HCT116 (cell line): ENCODE results near the gene LRRC3. TPM values are rescaled to one million over a fixed set of nuclear protein-coding genes. Genes with fewer than 3 reads are reported as not detected.

Experiments used
- ATAC-seq: fragments of 200-7000 bp; cut with Tn5 transposase; 2 replicates; pipeline ENCODE4 v1.9.1; 2020; ENCODE audit warnings: mild to moderate bottlenecking, moderate library complexity
- BruUV-seq: library from RNA; stranded (reverse); fragments of 400-500 nt; replicated peaks from 2 replicates; lab custom pipeline; 2021; lab: Mats Ljungman, UMichigan
- CTCF ChIA-PET: fragments of 300-600 bp; sonication (Branson Sonifier 250); formaldehyde crosslinking; loops from one replicate; lab custom pipeline; 2021; ENCODE audit warnings: antibody characterized with exemption; lab: Charles Lee
- POLR2A ChIA-PET: fragments of 300-600, 350-600 bp; sonication (Branson Sonifier 250); formaldehyde crosslinking; loops from one replicate; lab custom pipeline; 2021; ENCODE audit warnings: antibody characterized with exemption; lab: Charles Lee
- RAD21 ChIA-PET, 2 experiments: fragments of 300-600 bp; sonication (Branson Sonifier 250); formaldehyde crosslinking; loops; one replicate each; lab custom pipeline; 2023; ENCODE audit warnings: low total read pairs in 2 of 2; ENCODE audit not compliant: uncharacterized antibody in 2 of 2, unreplicated experiment in 2 of 2, low non-redundant PET in 1 of 2; lab: Charles Lee
- DNase-seq: peaks from one replicate; pipeline ENCODE4 v3.0.0-alpha.2; 2010; ENCODE audit warnings: low read depth, low spot score
- H2AFZ ChIP-seq: fragments of 200-600 bp; shearing (Covaris generic), sonication (generic); 2 replicates; pipeline ENCODE4 v1.6.1; 2017; ENCODE audit warnings: low read depth, mixed run types, mixed read lengths, antibody characterized with exemption, low read length; ENCODE audit not compliant: poor library complexity, severe bottlenecking
- H3K27ac ChIP-seq: 2 replicates; pipeline ENCODE4 v1.5.1; 2012; ENCODE audit warnings: low read depth, low read length
- H3K27me3 ChIP-seq: fragments of 200-600 bp; sonication (generic); 2 replicates; pipeline ENCODE4 v1.6.1; 2016; ENCODE audit warnings: mixed run types, low read length, mixed read lengths; ENCODE audit not compliant: insufficient read depth
- H3K36me3 ChIP-seq, 2 experiments: fragments of 200-500 bp in 1 of 2; fragments of 200-600 bp in 1 of 2; sonication (Bioruptor generic) in 1 of 2; sonication (generic) in 1 of 2; 2 replicates each; pipeline versions ENCODE4 v1.5.1 to v1.6.1; 2014 to 2016; ENCODE audit warnings: low read length in 2 of 2, inconsistent platforms in 1 of 2, mixed read lengths in 1 of 2, mixed run types in 1 of 2; ENCODE audit not compliant: insufficient read depth in 2 of 2, control insufficient read depth in 1 of 2
- H3K4me1 ChIP-seq, 2 experiments: fragments of 200-600 bp in 1 of 2; sonication (generic) in 1 of 2; 2 replicates each; pipeline versions ENCODE4 v1.5.1 to v1.6.1; 2012 to 2017; ENCODE audit warnings: low read length in 2 of 2, inconsistent platforms in 1 of 2, mild to moderate bottlenecking in 1 of 2, mixed read lengths in 1 of 2, mixed run types in 1 of 2, moderate library complexity in 1 of 2; ENCODE audit not compliant: insufficient read depth in 2 of 2, control insufficient read depth in 1 of 2
- H3K4me2 ChIP-seq: fragments of 200-600 bp; sonication (generic); 2 replicates; pipeline ENCODE4 v1.6.1; 2017; ENCODE audit warnings: mixed run types, low read length, mixed read lengths
- H3K4me3 ChIP-seq, 2 experiments: fragments of 200-600 bp in 1 of 2; sonication (generic) in 1 of 2; replicated peaks in 1 of 2; 2 replicates each; pipeline ENCODE4 v1.5.1; 2011 to 2016; ENCODE audit warnings: low read length in 2 of 2, control low read depth in 1 of 2, low read depth in 1 of 2, mild to moderate bottlenecking in 1 of 2, mixed read lengths in 1 of 2, mixed run types in 1 of 2
- H3K79me2 ChIP-seq: fragments of 200-600 bp; sonication (generic); 2 replicates; pipeline ENCODE4 v1.6.1; 2017; ENCODE audit warnings: mild to moderate bottlenecking, mixed run types, low read length, moderate library complexity, mixed read lengths; ENCODE audit not compliant: insufficient read depth
- H3K9ac ChIP-seq: fragments of 200-600 bp; sonication (generic); 2 replicates; pipeline ENCODE4 v1.6.1; 2016; ENCODE audit warnings: low read length, mixed read lengths
- H3K9me2 ChIP-seq: fragments of 200-600 bp; sonication (generic), shearing (Covaris generic); 2 replicates; pipeline ENCODE4 v1.6.1; 2017; ENCODE audit warnings: mixed run types, mild to moderate bottlenecking, moderate library complexity; ENCODE audit not compliant: insufficient read depth
- H3K9me3 ChIP-seq, 2 experiments: fragments of 200-500 bp in 1 of 2; fragments of 200-600 bp in 1 of 2; sonication (Bioruptor generic) in 1 of 2; sonication (generic) in 1 of 2; 2 replicates each; pipeline ENCODE4 v1.6.1; 2014 to 2017; ENCODE audit warnings: low read length in 2 of 2, mixed read lengths in 2 of 2, inconsistent platforms in 1 of 2, low read depth in 1 of 2, mild to moderate bottlenecking in 1 of 2, mixed run types in 1 of 2, moderate library complexity in 1 of 2; ENCODE audit not compliant: control insufficient read depth in 1 of 2, insufficient read depth in 1 of 2
- H4K20me1 ChIP-seq: fragments of 200-600 bp; sonication (generic), shearing (Covaris generic); 2 replicates; pipeline ENCODE4 v1.6.1; 2017; ENCODE audit warnings: mixed run types, mild to moderate bottlenecking, moderate library complexity; ENCODE audit not compliant: insufficient read depth
- EZH2 ChIP-seq: fragments of 200-600 bp; sonication (generic); IDR thresholded peaks from 2 replicates; pipeline ENCODE4 v1.6.1; 2017; ENCODE audit warnings: antibody characterized with exemption, mixed run types
- FOSL1 ChIP-seq: IDR thresholded peaks from 2 replicates; pipeline ENCODE4 v1.6.1; 2012; ENCODE audit warnings: low read depth
- MAX ChIP-seq: IDR thresholded peaks from 2 replicates; pipeline ENCODE4 v1.6.1; 2012
- POLR2AphosphoS5 ChIP-seq: IDR thresholded peaks from 2 replicates; pipeline ENCODE4 v1.6.1; 2011; ENCODE audit warnings: mild to moderate bottlenecking, low read depth, low read length, moderate library complexity
- RAD21 ChIP-seq: IDR thresholded peaks from 2 replicates; pipeline ENCODE4 v1.6.1; 2012; ENCODE audit warnings: low read depth, mild to moderate bottlenecking
- REST ChIP-seq: IDR thresholded peaks from 2 replicates; pipeline ENCODE4 v1.6.1; 2012; ENCODE audit warnings: low read depth
- SRF ChIP-seq: IDR thresholded peaks from 2 replicates; pipeline ENCODE4 v1.6.1; 2012; ENCODE audit warnings: low read depth
- intact Hi-C: fragments of 100-400 bp; cut with micrococcal nuclease; formaldehyde crosslinking; loops from 2 replicates; pipeline ENCODE4 v1.10.0; 2022
- total RNA-seq: library from RNA; stranded (reverse); gene quantifications from one replicate; pipeline ENCODE4 v1.2.1, GENCODE V29; 2021; ENCODE audit not compliant: unreplicated experiment

LRRC3 gene
- total RNA-seq, 1 experiment from 2014 or later = 7.5 TPM

GRCh38 chr21:44497703-44498126, 42.4 kb downstream of the LRRC3 start:
- peaks cover 7% of the 10 kb centered on the region in 2 experiments; a peak in 2 of 4 replicates for H3K9me3 ChIP-seq
- H3K4me2 ChIP-seq = no peak overlapping the region
- H3K27ac ChIP-seq = no peak overlapping the region
- ATAC-seq (no peak), DNase-seq (no peak)
- peaks cover 19% of the 10 kb centered on the region; the same call in 1 of the 2 replicates for H3K27me3 ChIP-seq
- no peak overlapping the region for H2AFZ ChIP-seq
- ChIA-PET POLR2A (no interaction called here), RAD21 (no interaction called here), CTCF (no interaction called here)
- no peaks in the 10 kb centered on the region for H3K4me1 ChIP-seq
- no peaks in the 10 kb centered on the region for H3K9me2 ChIP-seq
- intact Hi-C loops = no loop called here
- BruUV-seq = no TSS peak
- H3K79me2 ChIP-seq = no peaks in the 10 kb centered on the region
- H3K36me3 ChIP-seq = no peaks in the 10 kb centered on the region
- no peak overlapping the region for H3K4me3 ChIP-seq
- H4K20me1 ChIP-seq = no peaks in the 10 kb centered on the region
- H3K9ac ChIP-seq = no peak overlapping the region
- TF ChIP-seq EZH2 (no peak), SRF (no peak), RAD21 (no peak), REST (no peak), POLR2AphosphoS5 (no peak), FOSL1 (no peak), MAX (no peak)
